GM19238 (cell line): ENCODE measurements around the gene CEL.

ENCODE experiments used
- DNase-seq: peaks from one replicate; pipeline ENCODE4 v3.0.0; 2011; ENCODE audit warnings: low spot score; ENCODE audit not compliant: insufficient read length

CEL gene

GRCh38 chr9:133115604-133116345, 54.0 kb downstream of the CEL start:
- peak; percentile 90 for DNase-seq

- DNase-seq = no peak
Observed at GRCh38 chr9:133116346-133117231, 54.8 kb downstream of the CEL start.

DNA sequence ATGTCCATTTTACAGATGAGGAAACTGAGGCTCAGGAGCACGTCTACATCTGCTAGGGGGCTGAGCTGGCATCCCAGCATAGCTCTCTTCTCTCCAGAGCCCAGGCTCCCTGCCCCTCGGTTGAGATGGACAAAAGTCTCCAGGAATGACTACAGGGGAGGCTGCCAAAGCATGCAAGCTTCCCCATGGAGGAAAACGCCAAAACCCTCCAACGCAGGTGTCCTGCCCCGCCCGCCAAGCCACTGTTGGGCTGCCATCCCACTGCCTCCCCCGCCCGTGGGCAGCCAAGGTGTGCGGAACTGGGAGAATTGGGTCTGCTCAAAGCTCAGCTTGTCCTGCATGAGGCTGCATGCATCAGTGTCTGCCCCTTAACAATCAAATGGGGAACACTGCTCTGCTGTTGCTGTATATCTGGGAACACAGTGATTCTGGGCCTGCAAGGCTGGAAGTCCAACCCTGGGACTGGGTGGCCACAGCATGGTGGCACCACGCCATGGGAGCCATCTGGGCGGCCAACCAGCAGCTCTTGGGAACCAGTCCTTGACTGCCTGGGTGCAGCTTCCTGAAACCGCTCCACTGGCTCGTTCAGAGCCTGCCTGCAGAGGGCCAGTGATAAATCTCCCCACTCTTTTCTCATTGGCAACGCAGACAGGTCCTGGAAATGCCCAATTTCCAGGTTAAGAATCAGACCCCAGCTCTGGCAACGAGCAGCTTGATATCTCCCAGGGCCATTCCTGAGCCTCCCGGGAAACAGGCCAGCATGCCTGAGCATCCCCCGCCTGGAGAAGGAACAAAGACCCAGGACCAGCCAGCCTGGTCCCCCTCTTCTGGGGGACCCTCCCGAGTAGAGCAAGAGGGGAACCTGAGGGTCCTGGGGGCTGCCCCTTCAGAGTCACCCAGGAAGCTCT, 55.7 kb downstream of the CEL start:
- no peak for DNase-seq

DNA sequence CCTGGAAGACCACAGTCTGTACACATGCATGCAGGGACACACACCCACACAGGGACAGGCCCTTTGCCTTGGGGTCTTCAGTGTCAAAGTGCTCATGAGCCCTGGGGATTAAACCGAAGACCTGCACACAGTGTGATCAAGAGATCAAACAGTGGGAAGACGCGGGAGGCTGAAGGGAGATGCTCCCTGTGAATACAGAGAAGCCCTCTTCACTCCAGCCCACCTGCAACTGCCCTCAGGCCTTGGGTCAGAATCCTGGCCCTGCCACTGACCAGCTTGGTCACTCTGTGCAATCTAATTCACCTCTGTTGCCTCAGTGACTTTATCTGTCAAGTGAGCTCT, 56.4 kb downstream of the CEL start:
- no peak for DNase-seq

GRCh38 chr9:133118568-133118967, 56.8 kb downstream of the CEL start:
- no peak for DNase-seq

- no peak for DNase-seq
Observed at GRCh38 chr9:133119103-133119845, 57.5 kb downstream of the CEL start.

DNA sequence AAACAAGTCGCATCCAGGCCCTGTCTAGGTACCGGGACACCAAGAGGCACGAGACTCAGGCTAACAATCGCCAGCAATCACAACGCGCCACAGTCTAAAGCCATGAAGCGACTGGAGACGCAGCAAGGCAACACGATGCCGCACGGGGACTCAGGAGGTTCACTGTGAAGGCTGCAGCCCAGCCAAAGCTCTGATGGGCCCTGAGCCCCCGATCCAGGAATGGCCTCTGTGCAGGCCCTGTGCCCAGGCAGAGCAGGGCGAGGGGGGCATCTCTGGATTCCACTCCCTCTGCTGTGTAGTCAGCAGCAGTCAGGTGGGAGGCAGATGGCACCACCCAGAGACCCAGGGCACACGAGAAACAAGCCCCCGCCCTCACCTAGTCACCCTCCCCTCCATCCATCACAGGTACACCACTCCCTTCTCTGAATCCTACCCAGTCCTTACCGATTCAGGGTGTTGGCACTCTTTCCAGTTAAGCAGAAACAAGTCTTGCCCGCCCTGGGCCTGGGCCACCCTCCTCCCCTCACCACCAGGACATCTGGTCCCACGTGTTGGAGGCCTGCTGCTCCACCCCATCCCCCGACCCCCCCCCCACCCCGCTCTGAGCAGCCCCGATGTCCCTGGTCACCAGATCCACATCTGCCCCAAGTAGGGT, 58.2 kb downstream of the CEL start:
- DNase-seq = no peak

GRCh38 chr9:133120501-133121197, 58.9 kb downstream of the CEL start:
- DNase-seq = no peak
